Measurements from ENCODE around the gene ARHGEF16.

DNA sequence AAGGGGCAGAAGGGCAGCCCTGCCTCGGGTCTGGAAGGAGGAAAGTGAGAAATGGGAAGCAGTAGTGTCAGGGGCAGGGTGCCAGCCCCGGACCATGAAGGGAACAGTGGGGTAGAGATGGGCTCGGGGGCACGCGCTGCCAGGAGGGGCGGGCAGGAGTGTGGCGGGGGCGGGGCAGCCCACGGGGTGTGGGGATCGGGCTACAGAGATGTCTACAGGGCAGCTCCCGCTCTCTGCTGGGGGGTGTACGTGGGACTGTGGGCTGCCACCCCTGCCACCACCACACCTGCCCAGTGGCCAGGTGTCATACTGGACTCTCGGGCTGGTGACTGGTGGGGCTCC, 7.4 kb downstream of the ARHGEF16 start:
- TF ChIP-seq CTCF (conservative IDR thresholded peaks at IDR 0.05) (no peak), EZH2 (IDR thresholded peaks at IDR 0.05; ENCODE audit: low read depth) (no peak)

Data from PC-9 (cell line).